ENCODE results near the gene EHHADH. TPM values are rescaled to one million over a fixed set of nuclear protein-coding genes. Genes with fewer than 3 reads are reported as not detected.

Gene EHHADH
- total RNA-seq, 1 experiment from 2014 or later: 8.4 TPM

DNA sequence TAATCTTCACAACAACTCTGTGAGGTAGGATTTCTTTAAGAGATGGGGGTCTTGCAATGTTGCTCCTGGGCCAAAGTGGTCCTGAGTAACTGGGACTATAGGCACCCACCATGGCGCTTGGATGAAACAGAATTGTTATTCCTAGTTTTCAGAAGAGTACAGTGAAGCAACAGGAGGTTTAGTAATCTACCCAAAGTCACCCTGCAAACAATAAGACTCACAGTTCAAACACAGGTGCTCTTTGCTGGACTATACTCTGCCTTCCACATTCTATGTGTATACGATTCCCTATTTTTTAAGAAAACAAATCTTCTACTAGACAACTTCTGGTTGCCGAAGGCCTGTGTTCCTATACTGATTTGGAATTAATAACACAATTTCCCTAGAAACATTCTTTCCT lies 109.1 kb downstream of the EHHADH start:
- H3K9me3 ChIP-seq (ENCODE audit: insufficient read depth, low read depth): no peaks in the 10 kb centered on the region
- POLR2A ChIA-PET (ENCODE audit: unreplicated experiment): interaction anchor here (0.6 kb wide), 1 partner anchor 415 kb away, joined by 4 read pairs; no protein-coding TSS in a partner anchor
- TF ChIP-seq EZH2 (IDR thresholded peaks at IDR 0.05; ENCODE audit: low read depth) (no peak), CTCF (conservative IDR thresholded peaks at IDR 0.05) (no peak)
- no TSS peak for BruUV-seq (replicated peaks)
- peaks cover 50% of the 10 kb centered on the region for H3K27me3 ChIP-seq (ENCODE audit: insufficient read depth, low read depth)
- H2AFZ ChIP-seq: no peak overlapping the region
- no peak overlapping the region for H3K4me3 ChIP-seq
- CTCF ChIA-PET: no interaction called here
- no peaks in the 10 kb centered on the region for H3K79me2 ChIP-seq (ENCODE audit: low read depth)
- no peaks in the 10 kb centered on the region for H3K4me1 ChIP-seq (replicated peaks; ENCODE audit: insufficient read depth)
- no peak overlapping the region for H3K27ac ChIP-seq
- no peaks in the 10 kb centered on the region for H3F3A ChIP-seq (ENCODE audit: insufficient read depth, low read depth)
- H3K9me2 ChIP-seq (ENCODE audit: insufficient read depth): no peaks in the 10 kb centered on the region
- no peaks in the 10 kb centered on the region for H4K20me1 ChIP-seq (ENCODE audit: insufficient read depth)
- intact Hi-C loops (cut with micrococcal nuclease; ENCODE audit: unreplicated experiment): no loop called here
- no peaks in the 10 kb centered on the region for H3K36me3 ChIP-seq (ENCODE audit: low read depth)
- H3K4me2 ChIP-seq: no peak overlapping the region
- no peak for DNase-seq

Small RNAs within 50 kb of the gene (microRNA-seq; reads per million reads assigned to microRNA genes)
- not detected for gene MIR5588 (ENCODE audit: borderline number of aligned reads, borderline replicate concordance)

Other genes with a start within 250 kb of the EHHADH start
- not detected in 2 replicates for gene C3orf70, start 101.0 kb downstream of the EHHADH start, total RNA-seq (2021)
- 42.2 and 65.5 TPM in 2 replicates for gene MAP3K13, start 109.1 kb upstream of the EHHADH start, total RNA-seq (2021)
- gene TMEM41A, start 245.0 kb upstream of the EHHADH start, total RNA-seq (2021): 37.2 and 54.1 TPM in 2 replicates

All from PC-9 (cell line).